Measurements from ENCODE around the gene USH2A. TPM values are rescaled to one million over a fixed set of nuclear protein-coding genes. Genes with fewer than 3 reads are reported as not detected.

The USH2A gene
- total and polyA plus RNA-seq, 11 donors = 0.03 to 4.7 (median 1.7) TPM

GRCh38 chr1:215807218-215807617 is 616.0 kb downstream of the USH2A start:
- no peak for ATAC-seq
- Histone ChIP-seq H3K27me3 (no peaks in the 10 kb centered on the region), H3K4me1 (no peaks in the 10 kb centered on the region), H3K9me3 (peaks cover 0 to 24% (median 2%) of the 10 kb centered on the region in 12 donors), H3K27ac (no peak overlapping the region), H3K36me3 (no peaks in the 10 kb centered on the region), H3K4me3 (no peak overlapping the region)
- 66 to 70% (median 69%) methylated on average over 4 of the region's 4 CpGs for WGBS, 4 donors
- no peak for DNase-seq
- TF ChIP-seq CTCF (IDR thresholded peaks at IDR 0.05) (no peak), POLR2A (IDR thresholded peaks at IDR 0.05) (no peak)
- intact Hi-C loops (cut with DNase I) = no loop called here

GRCh38 chr1:215797859-215798258 is 625.4 kb downstream of the USH2A start:
- no peak overlapping the region for H3K4me3 ChIP-seq
- ATAC-seq = no peak
- DNase-seq = no peak
- no peaks in the 10 kb centered on the region for H3K4me1 ChIP-seq
- no peaks in the 10 kb centered on the region for H3K27me3 ChIP-seq
- peaks cover 0 to 3% (median 0%) of the 10 kb centered on the region in 12 donors for H3K9me3 ChIP-seq
- TF ChIP-seq CTCF (IDR thresholded peaks at IDR 0.05) (no peak), POLR2A (IDR thresholded peaks at IDR 0.05) (no peak)
- H3K36me3 ChIP-seq = no peaks in the 10 kb centered on the region
- intact Hi-C loops (cut with DNase I) = loop anchor here in 1 of 10 donors (10.0 kb wide), 1 partner anchor 427 kb away; no protein-coding TSS in a partner anchor
- H3K27ac ChIP-seq = no peak overlapping the region

DNA sequence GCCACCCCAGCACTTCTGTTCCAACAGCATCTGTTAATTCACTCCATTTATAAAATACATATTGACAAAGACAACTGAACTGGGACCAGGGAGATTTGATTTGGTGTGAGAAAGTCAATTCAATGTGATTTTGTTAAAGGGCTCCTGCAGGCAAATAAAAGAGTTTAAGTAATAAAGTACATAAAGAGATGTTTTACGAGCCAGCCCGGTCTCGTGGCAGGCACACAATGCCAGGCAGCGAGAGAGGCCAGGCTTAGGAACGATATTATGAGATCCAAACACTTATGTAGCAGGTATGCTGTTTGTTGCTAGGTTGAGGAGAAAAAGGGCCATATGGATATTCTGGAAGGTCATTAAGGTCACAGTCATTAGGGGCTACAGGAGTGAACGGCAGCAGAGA is 629.1 kb downstream of the USH2A start:
- no peaks in the 10 kb centered on the region for H3K36me3 ChIP-seq
- H3K27me3 ChIP-seq = no peaks in the 10 kb centered on the region
- intact Hi-C loops (cut with DNase I) = loop anchor here in 1 of 10 donors (10.0 kb wide), 1 partner anchor 431 kb away; no protein-coding TSS in a partner anchor
- no peak overlapping the region for H3K4me3 ChIP-seq
- TF ChIP-seq CTCF (IDR thresholded peaks at IDR 0.05) (no peak), POLR2A (IDR thresholded peaks at IDR 0.05) (no peak)
- no peak for ATAC-seq
- WGBS, 4 donors = 83 to 88% (median 87%) methylated on average over 6 of the region's 6 CpGs
- H3K27ac ChIP-seq = no peak overlapping the region
- no peaks in the 10 kb centered on the region for H3K9me3 ChIP-seq
- no peak for DNase-seq
- H3K4me1 ChIP-seq = no peaks in the 10 kb centered on the region

DNA sequence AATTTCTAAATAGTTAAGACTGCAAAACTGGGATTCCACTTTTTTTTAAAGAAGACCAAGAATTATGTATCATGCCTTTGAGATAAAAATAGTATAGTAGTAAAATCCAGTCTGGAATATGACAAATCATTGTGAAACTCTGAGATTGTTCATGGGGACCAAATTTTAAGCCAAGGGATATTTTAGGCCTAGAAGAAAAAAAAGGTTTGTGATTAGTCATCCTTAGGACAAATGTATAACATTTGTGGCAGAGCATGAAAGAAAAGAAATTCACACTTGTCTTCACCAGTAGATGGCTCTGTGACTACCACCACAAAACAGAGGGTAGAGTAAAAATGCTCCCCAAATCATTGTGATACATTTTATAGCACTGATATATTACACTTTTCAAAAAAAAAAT is 630.1 kb downstream of the USH2A start:
- Histone ChIP-seq H3K27me3 (no peaks in the 10 kb centered on the region), H3K36me3 (no peaks in the 10 kb centered on the region), H3K4me1 (no peaks in the 10 kb centered on the region), H3K27ac (no peak overlapping the region), H3K4me3 (no peak overlapping the region), H3K9me3 (no peaks in the 10 kb centered on the region)
- TF ChIP-seq POLR2A (IDR thresholded peaks at IDR 0.05) (no peak), CTCF (IDR thresholded peaks at IDR 0.05) (peak in 6 of 12 donors; percentile 9 to 32 (median 16))
- ATAC-seq (no peak), DNase-seq (no peak)
- intact Hi-C loops (cut with DNase I) = loop anchor here in 1 of 10 donors (10.0 kb wide), 1 partner anchor 432 kb away; no protein-coding TSS in a partner anchor
